ENCODE measurements around the gene HAUS1. TPM values are rescaled to one million over a fixed set of nuclear protein-coding genes. Genes with fewer than 3 reads are reported as not detected.
"Not testable (repeated sequence)": the region's sequence is repeated elsewhere in the genome, so short reads cannot be mapped to it uniquely, and the experiment has no call there.

The HAUS1 gene
- total RNA-seq, 4 donors from 2014 or later = 17.0 to 43.6 (median 29.2) TPM

DNA sequence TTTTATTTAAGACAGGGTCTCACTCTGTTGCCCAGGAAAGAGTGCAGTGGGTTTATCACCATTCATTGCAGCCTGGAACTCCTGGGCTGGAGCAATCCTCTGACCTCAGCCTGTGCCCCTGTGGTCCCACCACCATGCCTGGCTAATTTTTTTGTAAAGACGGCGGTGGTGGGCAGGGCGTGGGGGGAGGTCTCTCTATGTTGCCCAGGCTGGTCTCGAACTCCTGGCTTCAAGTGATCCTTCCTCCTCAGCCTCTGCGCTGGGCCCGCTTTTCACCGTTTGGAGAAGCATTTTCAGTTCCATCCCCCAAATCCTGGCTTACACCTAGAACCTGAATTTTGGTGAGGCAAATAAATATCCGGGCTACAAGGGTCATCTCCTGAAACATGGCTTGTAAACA, 4.7 kb upstream of the HAUS1 start:
- TF ChIP-seq, protein P1, sequence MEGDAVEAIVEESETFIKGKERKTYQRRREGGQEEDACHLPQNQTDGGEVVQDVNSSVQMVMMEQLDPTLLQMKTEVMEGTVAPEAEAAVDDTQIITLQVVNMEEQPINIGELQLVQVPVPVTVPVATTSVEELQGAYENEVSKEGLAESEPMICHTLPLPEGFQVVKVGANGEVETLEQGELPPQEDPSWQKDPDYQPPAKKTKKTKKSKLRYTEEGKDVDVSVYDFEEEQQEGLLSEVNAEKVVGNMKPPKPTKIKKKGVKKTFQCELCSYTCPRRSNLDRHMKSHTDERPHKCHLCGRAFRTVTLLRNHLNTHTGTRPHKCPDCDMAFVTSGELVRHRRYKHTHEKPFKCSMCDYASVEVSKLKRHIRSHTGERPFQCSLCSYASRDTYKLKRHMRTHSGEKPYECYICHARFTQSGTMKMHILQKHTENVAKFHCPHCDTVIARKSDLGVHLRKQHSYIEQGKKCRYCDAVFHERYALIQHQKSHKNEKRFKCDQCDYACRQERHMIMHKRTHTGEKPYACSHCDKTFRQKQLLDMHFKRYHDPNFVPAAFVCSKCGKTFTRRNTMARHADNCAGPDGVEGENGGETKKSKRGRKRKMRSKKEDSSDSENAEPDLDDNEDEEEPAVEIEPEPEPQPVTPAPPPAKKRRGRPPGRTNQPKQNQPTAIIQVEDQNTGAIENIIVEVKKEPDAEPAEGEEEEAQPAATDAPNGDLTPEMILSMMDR (IDR thresholded peaks at IDR 0.05) = no peak
- TF ChIP-seq POLR2A (IDR thresholded peaks at IDR 0.05) (no peak), EP300 (IDR thresholded peaks at IDR 0.05) (no peak), POLR2AphosphoS5 (IDR thresholded peaks at IDR 0.05) (no peak)
- WGBS = 92% methylated on average over 8 of the region's 8 CpGs
- Histone ChIP-seq H3K9me3 (no peaks in the 10 kb centered on the region), H3K36me3 (peaks cover 2% of the 10 kb centered on the region), H3K4me3 (no peak overlapping the region), H3K27ac (no peak overlapping the region), H3K27me3 (no peaks in the 10 kb centered on the region), H3K4me1 (peaks cover 38% of the 10 kb centered on the region)
- no peak for DNase-seq (ENCODE audit: low spot score in 2 of 2)

DNA sequence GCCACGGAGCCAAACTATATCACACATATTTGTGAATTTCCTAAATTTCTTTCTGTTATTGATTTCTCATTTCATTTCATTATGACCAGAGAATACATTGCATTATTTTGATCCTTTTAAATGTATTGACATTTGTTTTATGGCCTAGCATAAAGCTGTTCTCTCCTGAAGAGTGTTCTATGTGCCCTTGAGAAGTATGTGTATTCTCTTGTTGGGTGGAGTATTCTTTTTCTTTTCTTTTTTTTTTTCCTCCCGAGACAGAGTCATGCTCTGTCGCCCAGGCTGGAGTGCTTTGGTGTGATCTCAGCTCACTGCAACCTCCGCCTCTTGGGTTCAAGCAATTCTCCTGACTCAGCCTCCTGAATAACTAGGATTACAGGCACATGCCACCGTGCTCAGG, 5.2 kb downstream of the HAUS1 start:
- no peak for TF ChIP-seq POLR2A (IDR thresholded peaks at IDR 0.05)
- no peak for TF ChIP-seq POLR2AphosphoS5 (IDR thresholded peaks at IDR 0.05)
- no peak for TF ChIP-seq EP300 (IDR thresholded peaks at IDR 0.05)
- TF ChIP-seq, protein P1 (IDR thresholded peaks at IDR 0.05) = no peak
- Histone ChIP-seq H3K4me1 (peaks cover 13% of the 10 kb centered on the region), H3K27ac (no peak overlapping the region), H3K4me3 (no peak overlapping the region), H3K27me3 (no peaks in the 10 kb centered on the region), H3K36me3 (peaks cover 6% of the 10 kb centered on the region), H3K9me3 (no peaks in the 10 kb centered on the region)
- 91% methylated on average over 5 of the region's 5 CpGs for WGBS
- DNase-seq (ENCODE audit: low spot score in 2 of 2) = no peak

DNA sequence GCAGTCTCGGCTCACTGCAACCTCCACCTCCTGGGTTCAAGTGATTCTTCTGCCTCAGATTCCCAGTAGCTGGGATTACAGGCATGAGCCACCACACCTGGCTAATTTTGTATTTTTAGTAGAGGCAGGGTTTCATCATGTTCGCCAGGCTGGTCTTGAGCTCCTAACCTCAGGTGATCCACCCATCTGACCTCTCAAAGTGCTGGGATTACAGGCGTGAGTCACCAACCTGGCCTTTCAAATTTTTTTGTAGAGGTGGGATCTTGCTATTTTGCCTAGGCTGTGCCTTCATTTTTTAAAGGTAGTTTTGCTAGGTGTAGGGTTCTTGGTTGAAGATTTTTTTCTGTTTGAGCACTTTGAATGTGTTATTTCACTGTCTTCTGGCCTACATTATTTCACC, 6.2 kb downstream of the HAUS1 start:
- Histone ChIP-seq H3K36me3 (peaks cover 14% of the 10 kb centered on the region), H3K27me3 (no peaks in the 10 kb centered on the region), H3K27ac (no peak overlapping the region), H3K9me3 (no peaks in the 10 kb centered on the region), H3K4me3 (no peak overlapping the region), H3K4me1 (peaks cover 7% of the 10 kb centered on the region)
- no peak for TF ChIP-seq POLR2A (IDR thresholded peaks at IDR 0.05)
- TF ChIP-seq, protein P1 (IDR thresholded peaks at IDR 0.05) = no peak
- no peak for TF ChIP-seq EP300 (IDR thresholded peaks at IDR 0.05)
- no peak for TF ChIP-seq POLR2AphosphoS5 (IDR thresholded peaks at IDR 0.05)
- DNase-seq (ENCODE audit: low spot score in 2 of 2) = no peak
- WGBS = 93% methylated on average over 3 of the region's 3 CpGs

DNA sequence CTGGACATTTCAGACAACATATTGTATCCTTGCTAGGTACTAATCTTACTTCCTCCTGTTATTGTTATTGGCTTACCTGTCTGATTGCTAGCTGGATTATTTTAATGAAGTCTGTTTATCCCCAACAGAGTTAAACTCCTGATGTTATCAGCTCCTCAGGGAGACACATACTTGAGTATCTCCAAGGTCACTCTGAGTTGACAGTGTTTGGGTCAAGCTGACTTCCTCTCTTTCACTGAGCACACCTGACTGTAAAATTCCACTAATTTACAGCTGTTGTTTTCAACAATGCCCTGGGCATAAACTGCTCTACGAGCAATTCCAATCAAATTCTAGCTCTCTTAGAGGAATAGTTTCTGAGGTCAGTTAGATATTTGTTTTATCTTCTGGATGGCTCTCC, 9.6 kb downstream of the HAUS1 start:
- Histone ChIP-seq H3K4me1 (no peaks in the 10 kb centered on the region), H3K27me3 (no peaks in the 10 kb centered on the region), H3K36me3 (peaks cover 11% of the 10 kb centered on the region), H3K4me3 (no peak overlapping the region), H3K27ac (no peak overlapping the region), H3K9me3 (no peaks in the 10 kb centered on the region)
- WGBS = 79% methylated on average over 1 of the region's 1 CpG
- TF ChIP-seq POLR2A (IDR thresholded peaks at IDR 0.05) (no peak), POLR2AphosphoS5 (IDR thresholded peaks at IDR 0.05) (no peak), EP300 (IDR thresholded peaks at IDR 0.05) (no peak)
- TF ChIP-seq, protein P1 (IDR thresholded peaks at IDR 0.05) = no peak
- no peak for DNase-seq (ENCODE audit: low spot score in 2 of 2)

DNA sequence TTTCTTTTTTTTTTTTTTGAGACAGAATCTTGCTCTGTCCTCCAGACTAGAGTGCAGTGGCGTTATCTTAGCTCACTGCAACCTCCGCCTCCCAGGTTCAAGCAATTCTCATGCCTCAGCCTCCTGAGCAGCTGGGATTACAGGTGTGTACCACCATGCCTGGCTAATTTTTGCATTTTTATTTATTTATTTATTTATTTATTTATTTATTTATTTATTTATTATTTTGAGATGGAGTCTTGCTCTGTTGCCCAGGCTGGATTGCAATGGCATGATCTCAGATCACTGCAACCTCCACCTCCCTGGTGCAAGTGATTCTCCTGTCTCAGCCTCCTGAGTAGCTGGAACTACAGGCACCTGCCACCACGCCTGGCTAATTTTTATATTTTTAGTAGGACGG, 22.4 kb downstream of the HAUS1 start:
- H3K4me1 ChIP-seq; H3K4me3 ChIP-seq; H3K27ac ChIP-seq; DNase-seq (ENCODE audit: low spot score in 2 of 2); H3K9me3 ChIP-seq; H3K27me3 ChIP-seq: not testable (repeated sequence)
- 72% methylated on average over 4 of the region's 4 CpGs for WGBS
- peaks cover 80% of the 10 kb centered on the region for H3K36me3 ChIP-seq

DNA sequence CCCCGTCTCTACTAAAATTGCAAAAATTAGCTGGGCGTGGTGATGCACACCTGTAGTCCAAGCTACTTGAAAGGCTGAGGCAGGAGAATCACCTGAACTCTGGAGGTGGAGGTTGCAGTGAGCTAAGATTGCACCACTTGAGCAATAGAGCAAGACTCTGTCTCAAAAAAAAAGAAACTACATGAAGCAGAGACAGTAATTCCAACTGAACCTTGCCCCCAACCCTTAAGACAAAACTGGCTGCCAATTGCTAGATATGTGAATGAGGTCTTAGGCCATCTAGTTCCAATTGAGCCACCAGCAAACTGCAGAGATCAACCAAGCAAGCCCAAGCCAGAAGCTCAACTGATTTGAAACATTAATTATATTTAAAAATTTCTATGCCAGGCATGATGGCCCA, 25.9 kb downstream of the HAUS1 start:
- no peak overlapping the region for H3K27ac ChIP-seq
- peaks cover 55% of the 10 kb centered on the region for H3K36me3 ChIP-seq
- TF ChIP-seq, protein P1 (IDR thresholded peaks at IDR 0.05) = no peak
- TF ChIP-seq POLR2AphosphoS5 (IDR thresholded peaks at IDR 0.05) (no peak), POLR2A (IDR thresholded peaks at IDR 0.05) (no peak), EP300 (IDR thresholded peaks at IDR 0.05) (no peak)
- WGBS = 100% methylated on average over 2 of the region's 2 CpGs
- H3K4me3 ChIP-seq = no peak overlapping the region
- no peaks in the 10 kb centered on the region for H3K9me3 ChIP-seq
- no peaks in the 10 kb centered on the region for H3K4me1 ChIP-seq
- no peaks in the 10 kb centered on the region for H3K27me3 ChIP-seq
- no peak for DNase-seq (ENCODE audit: low spot score in 2 of 2)

DNA sequence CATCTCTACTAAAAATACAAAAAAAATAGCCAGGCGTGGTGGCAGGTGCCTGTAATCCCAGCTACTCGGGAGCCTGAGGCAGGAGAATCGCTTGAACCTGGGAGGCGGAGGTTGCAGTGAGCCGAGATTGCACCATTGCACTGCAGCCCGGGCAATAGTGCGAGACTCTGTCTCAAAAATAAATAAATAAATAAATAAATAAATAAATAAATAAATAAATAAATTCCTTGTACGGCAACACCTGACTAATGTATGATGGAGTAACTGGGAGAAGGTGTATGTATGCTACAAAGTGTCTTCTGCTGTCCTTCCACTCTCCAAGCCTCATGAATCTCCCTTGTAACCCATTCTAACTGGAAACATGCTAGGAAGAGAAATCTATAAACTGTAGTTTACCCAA, 26.4 kb downstream of the HAUS1 start:
- H3K4me3 ChIP-seq; H3K4me1 ChIP-seq; H3K27me3 ChIP-seq; H3K27ac ChIP-seq; DNase-seq (ENCODE audit: low spot score in 2 of 2); H3K9me3 ChIP-seq: not testable (repeated sequence)
- peaks cover 50% of the 10 kb centered on the region for H3K36me3 ChIP-seq
- 96% methylated on average over 8 of the region's 8 CpGs for WGBS

Data from suprapubic skin (tissue), 4 donors.